HG02588 (cell line): ENCODE measurements around the gene COQ2.
"Not testable (repeated sequence)": the region's sequence is repeated elsewhere in the genome, so short reads cannot be mapped to it uniquely, and the experiment has no call there.

Source experiments
- ATAC-seq: cut with Tn5 transposase; IDR thresholded peaks from one replicate; pipeline ENCODE4 v1.9.1; 2021; ENCODE audit warnings: mild to moderate bottlenecking, moderate library complexity; ENCODE audit not compliant: unreplicated experiment

COQ2 gene

GRCh38 chr4:83284193-83285054, at the start of gene COQ2:
TSS of gene COQ2 (minus strand) at chr4:83284798. CDS start at chr4:83284764, 34 bp downstream.
- peak; percentile 90 for ATAC-seq

- no peak for ATAC-seq
These were observed 47.4 kb upstream of the COQ2 start for GRCh38 chr4:83331956-83332355.

GRCh38 chr4:83329521-83330110, 45.0 kb upstream of the COQ2 start:
- no peak for ATAC-seq

- no peak for ATAC-seq
These were observed 44.1 kb upstream of the COQ2 start for GRCh38 chr4:83328521-83329187.

- ATAC-seq: no peak
These were observed 41.9 kb upstream of the COQ2 start for GRCh38 chr4:83326546-83326945.

GRCh38 chr4:83325306-83325705, 40.7 kb upstream of the COQ2 start:
- ATAC-seq: not testable (repeated sequence)

GRCh38 chr4:83323136-83323535, 38.5 kb upstream of the COQ2 start:
- no peak for ATAC-seq

GRCh38 chr4:83320548-83320947, 36.0 kb upstream of the COQ2 start:
- ATAC-seq: no peak

- no peak for ATAC-seq
These were observed 34.1 kb upstream of the COQ2 start for GRCh38 chr4:83318666-83319065.

GRCh38 chr4:83317671-83318070, 33.1 kb upstream of the COQ2 start:
- ATAC-seq: no peak

- ATAC-seq: no peak
These were observed 32.0 kb upstream of the COQ2 start for GRCh38 chr4:83316459-83317165.

GRCh38 chr4:83315341-83315870, 30.8 kb upstream of the COQ2 start:
- ATAC-seq: no peak

- ATAC-seq: no peak
These were observed 24.1 kb upstream of the COQ2 start for GRCh38 chr4:83308672-83309071.

GRCh38 chr4:83307920-83308319, 23.3 kb upstream of the COQ2 start:
- ATAC-seq: no peak

GRCh38 chr4:83305187-83305586, 20.6 kb upstream of the COQ2 start:
- no peak for ATAC-seq

GRCh38 chr4:83297548-83298260, 13.1 kb upstream of the COQ2 start:
- no peak for ATAC-seq

- ATAC-seq: no peak
These were observed 8.9 kb upstream of the COQ2 start for GRCh38 chr4:83293305-83294046.

GRCh38 chr4:83290059-83290774, 5.6 kb upstream of the COQ2 start:
- ATAC-seq: not testable (repeated sequence)

GRCh38 chr4:83288381-83288780, 3.8 kb upstream of the COQ2 start:
- ATAC-seq: not testable (repeated sequence)
